CD8-positive, alpha-beta memory T cell (primary cell): ENCODE data around the gene MAP7D1. TPM values are rescaled to one million over a fixed set of nuclear protein-coding genes. Genes with fewer than 3 reads are reported as not detected.

Experiments used
- CTCF ChIA-PET: fragments of 350-600 bp; sonication (Branson Sonifier 250); formaldehyde crosslinking; loops from one replicate; lab custom pipeline; 2021; ENCODE audit warnings: antibody characterized with exemption; lab: Charles Lee
- POLR2A ChIA-PET: fragments of 350-600 bp; sonication (Branson Sonifier 250); formaldehyde crosslinking; loops from one replicate; lab custom pipeline; 2021; ENCODE audit warnings: antibody characterized with exemption; lab: Charles Lee
- DNase-seq, 5 donors: peaks; one replicate each; pipeline versions ENCODE4 v3.0.0 to v3.0.0-alpha.2; 2020 to 2022; ENCODE audit warnings: mixed read lengths in 1 of 5
- H3K27ac ChIP-seq: one replicate; pipeline ENCODE4 v1.7.0; 2013; ENCODE audit warnings: low read depth, mild to moderate bottlenecking, low read length, moderate library complexity
- H3K27me3 ChIP-seq: 2 replicates; pipeline ENCODE4 v1.7.0; 2013; ENCODE audit warnings: low read length, mild to moderate bottlenecking; ENCODE audit not compliant: insufficient read depth, poor library complexity, severe bottlenecking
- H3K36me3 ChIP-seq: 2 replicates; pipeline ENCODE4 v1.7.0; 2013; ENCODE audit warnings: mild to moderate bottlenecking, low read length, moderate library complexity; ENCODE audit not compliant: insufficient read depth
- H3K4me1 ChIP-seq: 2 replicates; pipeline ENCODE4 v1.7.0; 2013; ENCODE audit warnings: mild to moderate bottlenecking, low read length, moderate library complexity; ENCODE audit not compliant: insufficient read depth
- H3K4me3 ChIP-seq: 2 replicates; pipeline ENCODE4 v1.7.0; 2013; ENCODE audit warnings: mild to moderate bottlenecking, low read length
- H3K9me3 ChIP-seq: 2 replicates; pipeline ENCODE4 v1.7.0; 2013; ENCODE audit warnings: mild to moderate bottlenecking, low read length
- H3K27ac Mint-ChIP-seq, 8 donors: one replicate each; pipeline ENCODE4 v1.8.0; 2020 to 2021; ENCODE audit warnings: mixed read lengths in 8 of 8, mild to moderate bottlenecking in 6 of 8, inconsistent platforms in 3 of 8, moderate library complexity in 3 of 8
- H3K27me3 Mint-ChIP-seq, 2 donors: one replicate each; pipeline ENCODE4 v1.8.0; 2020 to 2021; ENCODE audit warnings: mixed read lengths in 2 of 2, mild to moderate bottlenecking in 1 of 2, moderate library complexity in 1 of 2
- H3K36me3 Mint-ChIP-seq, 3 donors: one replicate each; pipeline ENCODE4 v1.8.0; 2020 to 2021; ENCODE audit warnings: mixed read lengths in 3 of 3, inconsistent platforms in 1 of 3, mild to moderate bottlenecking in 1 of 3
- H3K4me1 Mint-ChIP-seq, 3 donors: one replicate each; pipeline ENCODE4 v1.8.0; 2020 to 2021; ENCODE audit warnings: mixed read lengths in 3 of 3, inconsistent platforms in 1 of 3, mild to moderate bottlenecking in 1 of 3
- H3K4me3 Mint-ChIP-seq, 7 donors: one replicate each; pipeline ENCODE4 v1.8.0; 2020 to 2021; ENCODE audit warnings: mixed read lengths in 7 of 7, mild to moderate bottlenecking in 6 of 7, moderate library complexity in 4 of 7, inconsistent platforms in 2 of 7
- H3K9me3 Mint-ChIP-seq, 5 donors: one replicate each; pipeline ENCODE4 v1.8.0; 2020 to 2022; ENCODE audit warnings: mixed read lengths in 5 of 5, mild to moderate bottlenecking in 3 of 5, moderate library complexity in 2 of 5, inconsistent platforms in 1 of 5
- polyA plus RNA-seq: library from polyadenylated mRNA; unstranded; fragments of 300-500 nt; fragmentation: Illumina TruSeq; gene quantifications from one replicate; pipeline ENCODE4 v1.2.3, GENCODE V29; 2021
- total RNA-seq, 2 experiments: library from RNA; stranded (reverse); gene quantifications; one replicate each; pipeline ENCODE4 v1.2.3, GENCODE V29; 2021

MAP7D1 gene
- total and polyA plus RNA-seq, 3 experiments from 2014 or later, result 55.4 to 185 (median 183) TPM

DNA sequence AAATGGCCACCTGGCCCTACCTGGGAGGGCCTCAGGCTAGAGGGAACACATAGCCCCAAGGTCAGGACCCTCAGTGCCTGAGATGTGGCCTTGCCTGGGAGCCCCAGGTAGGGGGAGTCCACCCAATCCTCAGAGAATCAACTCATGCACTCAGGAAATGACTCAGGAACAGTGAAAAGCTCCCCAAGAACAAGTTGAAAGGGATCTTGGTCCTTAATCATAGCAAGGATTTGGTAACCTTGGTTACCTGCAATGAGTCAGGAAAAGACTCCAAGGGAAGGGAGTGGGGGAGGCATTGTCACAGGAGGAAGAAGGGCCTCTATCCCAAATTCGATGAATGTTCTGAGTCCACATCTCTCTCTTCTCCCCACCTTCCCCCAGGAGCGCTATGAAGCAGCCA lies 17.0 kb downstream of the MAP7D1 start:
- H3K36me3 ChIP-seq, result peaks cover 60% of the 10 kb centered on the region
- no peak overlapping the region for H3K27ac ChIP-seq
- CTCF ChIA-PET, result interaction anchor here (1.0 to 15.1 kb wide), 3 partner anchors 14 to 23 kb away, joined by 4 to 113 read pairs (median 6); partner anchors contain the start of gene TRAPPC3
- peaks cover 5 to 81% (median 6%) of the 10 kb centered on the region in 3 donors for H3K36me3 Mint-ChIP-seq
- no peak overlapping the region for H3K4me3 Mint-ChIP-seq
- H3K4me1 Mint-ChIP-seq, result peaks cover 17 to 31% (median 23%) of the 10 kb centered on the region in 3 donors
- no peaks in the 10 kb centered on the region for H3K27me3 ChIP-seq
- no peaks in the 10 kb centered on the region for H3K9me3 ChIP-seq
- H3K27me3 Mint-ChIP-seq, result no peaks in the 10 kb centered on the region
- H3K4me3 ChIP-seq, result no peak overlapping the region
- no peak for DNase-seq
- H3K9me3 Mint-ChIP-seq, result no peaks in the 10 kb centered on the region
- no peaks in the 10 kb centered on the region for H3K4me1 ChIP-seq
- H3K27ac Mint-ChIP-seq, result peak overlapping the region in 6 of 8 donors; percentile 9 to 56 (median 45)
- POLR2A ChIA-PET, result no interaction called here

DNA sequence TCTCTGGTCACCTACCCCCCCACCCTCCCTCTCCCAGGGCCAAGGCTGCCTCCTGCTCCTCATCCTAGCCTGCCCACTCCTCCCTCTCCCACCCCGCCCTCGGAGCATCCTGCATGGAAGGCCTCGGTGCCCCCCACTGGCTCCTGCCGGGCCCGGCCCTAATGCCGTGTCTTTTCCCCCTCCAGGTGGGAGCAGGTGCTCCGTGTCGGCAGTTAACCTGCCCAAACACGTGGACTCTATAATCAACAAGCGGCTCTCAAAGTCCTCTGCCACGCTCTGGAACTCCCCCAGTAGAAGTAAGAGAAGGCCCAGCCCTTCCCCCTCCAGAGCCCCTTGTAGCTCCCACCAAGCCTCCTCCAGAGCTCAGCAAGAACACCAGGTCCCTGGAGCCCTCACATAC lies 18.8 kb downstream of the MAP7D1 start:
- Histone ChIP-seq H3K4me1 (no peaks in the 10 kb centered on the region), H3K9me3 (no peaks in the 10 kb centered on the region), H3K27ac (no peak overlapping the region), H3K27me3 (no peaks in the 10 kb centered on the region), H3K36me3 (peaks cover 68% of the 10 kb centered on the region), H3K4me3 (no peak overlapping the region)
- Mint-ChIP-seq H3K27me3 (no peaks in the 10 kb centered on the region), H3K27ac (peak overlapping the region in 3 of 8 donors; percentile 42 to 87 (median 64)), H3K36me3 (peaks cover 5 to 89% (median 6%) of the 10 kb centered on the region in 3 donors), H3K4me1 (peaks cover 11 to 21% (median 17%) of the 10 kb centered on the region in 3 donors), H3K9me3 (no peaks in the 10 kb centered on the region), H3K4me3 (no peak overlapping the region)
- no peak for DNase-seq
- ChIA-PET POLR2A (no interaction called here), CTCF (interaction anchor here (1.7 kb wide), 1 partner anchor 25 kb away, joined by 4 read pairs; no protein-coding TSS in a partner anchor)

DNA sequence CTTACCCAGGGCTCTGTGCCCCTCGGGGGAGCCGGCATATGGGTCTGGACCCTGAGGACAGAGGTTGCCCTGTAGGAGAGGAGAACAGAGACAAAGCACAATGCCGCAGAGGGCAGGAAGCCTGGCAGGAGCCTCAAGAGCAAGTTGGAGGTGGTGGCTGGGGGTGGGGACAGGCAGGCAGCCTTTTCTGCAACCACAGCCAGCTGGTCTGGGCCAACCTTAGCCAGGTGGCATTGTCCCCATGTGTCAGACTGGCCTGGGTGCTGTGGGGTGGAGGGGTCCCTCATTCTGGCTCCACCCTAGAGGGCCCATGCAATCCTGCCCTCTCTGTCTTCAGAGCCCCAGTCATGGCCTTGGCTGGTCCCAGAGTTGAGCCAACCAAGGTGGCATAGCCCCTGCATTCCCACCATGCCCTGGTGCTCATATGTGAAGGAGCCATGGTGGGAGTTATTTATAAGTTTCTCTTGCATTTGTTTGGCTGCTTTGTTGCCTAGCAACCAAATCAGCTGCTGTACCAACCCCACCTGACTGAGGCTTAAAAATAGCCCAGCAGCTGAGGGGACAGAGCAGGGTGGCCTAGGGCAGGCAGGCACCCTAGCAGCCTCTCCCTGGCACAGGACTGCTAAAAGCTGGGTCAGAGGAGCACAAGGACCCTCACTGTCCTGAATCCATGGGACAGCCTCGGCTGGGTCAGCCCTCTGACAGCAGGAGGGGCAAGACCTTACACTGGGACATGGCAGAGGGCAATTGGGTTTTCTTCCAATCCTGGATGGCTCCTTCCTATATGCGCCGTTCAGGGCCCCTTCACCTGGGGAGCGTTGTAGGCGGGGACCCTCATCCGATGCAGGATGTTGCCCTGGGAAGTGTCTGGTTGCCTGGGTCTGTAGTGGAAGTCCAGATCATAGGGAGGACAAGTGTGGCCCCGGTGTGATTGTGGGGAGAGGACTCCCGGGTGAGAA lies 19.5 kb downstream of the MAP7D1 start:
- ChIA-PET POLR2A (no interaction called here), CTCF (no interaction called here)
- H3K4me3 ChIP-seq, result no peak overlapping the region
- H3K9me3 ChIP-seq, result no peaks in the 10 kb centered on the region
- Mint-ChIP-seq H3K27ac (peak overlapping the region in 4 of 8 donors; percentile 42 to 86 (median 66)), H3K4me3 (no peak overlapping the region), H3K36me3 (peaks cover 5 to 89% (median 6%) of the 10 kb centered on the region in 3 donors), H3K9me3 (no peaks in the 10 kb centered on the region), H3K4me1 (peaks cover 7 to 21% (median 14%) of the 10 kb centered on the region in 3 donors), H3K27me3 (no peaks in the 10 kb centered on the region)
- H3K27me3 ChIP-seq, result no peaks in the 10 kb centered on the region
- H3K36me3 ChIP-seq, result peaks cover 71% of the 10 kb centered on the region
- H3K4me1 ChIP-seq, result no peaks in the 10 kb centered on the region
- no peak for DNase-seq
- no peak overlapping the region for H3K27ac ChIP-seq

DNA sequence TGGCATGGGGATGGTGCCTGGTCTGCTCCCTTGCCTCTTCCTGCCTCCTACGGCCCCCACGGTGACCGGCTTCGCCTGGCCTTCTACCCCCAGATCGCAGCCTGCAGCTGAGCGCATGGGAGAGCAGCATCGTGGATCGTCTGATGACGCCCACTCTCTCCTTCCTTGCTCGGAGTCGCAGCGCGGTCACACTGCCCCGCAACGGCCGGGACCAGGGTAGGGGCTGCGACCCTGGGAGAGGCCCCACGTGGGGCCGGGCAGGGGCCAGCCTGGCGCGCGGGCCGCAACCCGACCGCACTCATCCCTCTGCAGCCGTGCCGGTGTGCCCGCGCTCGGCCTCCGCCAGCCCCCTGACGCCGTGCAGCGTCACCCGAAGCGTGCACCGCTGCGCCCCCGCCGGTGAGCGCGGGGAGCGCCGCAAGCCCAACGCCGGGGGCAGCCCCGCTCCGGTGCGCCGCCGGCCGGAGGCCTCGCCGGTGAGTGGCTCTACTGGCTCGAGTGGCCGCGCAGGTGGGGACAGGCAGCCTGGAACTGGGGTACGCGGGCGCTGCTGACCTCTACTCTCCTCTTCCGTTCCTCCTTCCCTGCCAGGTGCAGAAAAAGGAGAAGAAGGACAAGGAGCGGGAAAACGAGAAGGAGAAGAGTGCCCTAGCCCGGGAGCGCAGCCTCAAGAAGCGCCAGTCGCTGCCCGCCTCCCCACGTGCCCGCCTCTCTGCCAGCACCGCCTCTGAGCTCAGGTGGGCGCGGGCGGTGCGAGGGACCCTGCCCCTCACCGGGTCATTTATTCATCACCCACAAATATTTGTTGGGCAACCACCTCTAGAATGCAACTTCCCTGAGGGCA lies 20.4 kb downstream of the MAP7D1 start:
- H3K27me3 Mint-ChIP-seq, result no peaks in the 10 kb centered on the region
- Histone ChIP-seq H3K4me1 (no peaks in the 10 kb centered on the region), H3K27ac (no peak overlapping the region), H3K4me3 (no peak overlapping the region), H3K9me3 (no peaks in the 10 kb centered on the region), H3K36me3 (peaks cover 63% of the 10 kb centered on the region), H3K27me3 (no peaks in the 10 kb centered on the region)
- ChIA-PET CTCF (no interaction called here), POLR2A (no interaction called here)
- peaks cover 5 to 88% (median 12%) of the 10 kb centered on the region in 3 donors for H3K36me3 Mint-ChIP-seq
- peaks cover 7 to 18% (median 10%) of the 10 kb centered on the region in 3 donors for H3K4me1 Mint-ChIP-seq
- peak overlapping the region in 1 of 8 donors; percentile 86 for H3K27ac Mint-ChIP-seq
- no peaks in the 10 kb centered on the region for H3K9me3 Mint-ChIP-seq
- DNase-seq, result no peak
- no peak overlapping the region for H3K4me3 Mint-ChIP-seq

DNA sequence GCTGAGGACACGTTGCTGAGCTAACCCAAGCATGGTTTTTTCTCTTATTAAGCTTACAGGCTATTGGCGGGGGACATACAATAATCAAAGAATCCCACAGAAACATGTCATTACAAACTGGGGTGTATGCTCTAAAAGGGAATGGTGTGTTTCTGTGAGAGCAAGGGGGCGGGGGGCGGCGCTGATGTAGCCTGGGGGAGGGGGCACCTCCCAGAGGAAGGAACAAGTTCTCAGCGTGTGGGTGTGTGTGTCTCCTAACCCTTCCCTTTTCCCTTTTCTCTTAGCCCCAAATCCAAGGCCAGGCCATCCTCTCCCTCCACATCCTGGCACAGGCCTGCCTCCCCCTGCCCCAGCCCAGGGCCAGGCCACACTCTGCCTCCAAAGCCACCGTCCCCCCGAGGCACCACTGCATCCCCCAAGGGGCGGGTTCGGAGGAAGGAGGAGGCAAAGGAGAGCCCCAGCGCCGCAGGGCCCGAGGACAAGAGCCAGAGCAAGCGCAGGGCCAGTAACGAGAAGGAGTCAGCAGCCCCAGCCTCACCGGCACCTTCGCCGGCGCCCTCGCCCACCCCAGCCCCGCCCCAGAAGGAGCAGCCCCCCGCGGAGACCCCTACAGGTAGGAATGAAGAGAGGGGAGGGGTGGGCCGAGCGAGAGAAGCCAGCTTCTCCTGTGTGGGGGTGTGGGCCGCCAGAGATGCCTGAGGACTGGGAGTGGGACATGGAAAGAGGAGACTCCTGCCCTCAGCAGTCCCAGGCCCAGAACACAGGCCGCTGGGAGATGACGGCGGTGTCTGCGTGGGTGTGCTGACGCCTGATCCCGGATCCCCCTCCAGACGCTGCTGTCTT lies 21.9 kb downstream of the MAP7D1 start:
- H3K4me3 Mint-ChIP-seq, result no peak overlapping the region
- Histone ChIP-seq H3K4me3 (no peak overlapping the region), H3K4me1 (no peaks in the 10 kb centered on the region), H3K9me3 (no peaks in the 10 kb centered on the region), H3K27ac (no peak overlapping the region), H3K36me3 (peaks cover 51% of the 10 kb centered on the region), H3K27me3 (no peaks in the 10 kb centered on the region)
- no peaks in the 10 kb centered on the region for H3K9me3 Mint-ChIP-seq
- CTCF ChIA-PET, result interaction anchor here (2.0 kb wide), 1 partner anchor 10 kb away, joined by 7 read pairs; no protein-coding TSS in a partner anchor
- H3K36me3 Mint-ChIP-seq, result peaks cover 5 to 82% (median 12%) of the 10 kb centered on the region in 3 donors
- peaks cover 7 to 14% (median 9%) of the 10 kb centered on the region in 3 donors for H3K4me1 Mint-ChIP-seq
- H3K27ac Mint-ChIP-seq, result no peak overlapping the region
- DNase-seq, result no peak
- H3K27me3 Mint-ChIP-seq, result no peaks in the 10 kb centered on the region
- POLR2A ChIA-PET, result no interaction called here

DNA sequence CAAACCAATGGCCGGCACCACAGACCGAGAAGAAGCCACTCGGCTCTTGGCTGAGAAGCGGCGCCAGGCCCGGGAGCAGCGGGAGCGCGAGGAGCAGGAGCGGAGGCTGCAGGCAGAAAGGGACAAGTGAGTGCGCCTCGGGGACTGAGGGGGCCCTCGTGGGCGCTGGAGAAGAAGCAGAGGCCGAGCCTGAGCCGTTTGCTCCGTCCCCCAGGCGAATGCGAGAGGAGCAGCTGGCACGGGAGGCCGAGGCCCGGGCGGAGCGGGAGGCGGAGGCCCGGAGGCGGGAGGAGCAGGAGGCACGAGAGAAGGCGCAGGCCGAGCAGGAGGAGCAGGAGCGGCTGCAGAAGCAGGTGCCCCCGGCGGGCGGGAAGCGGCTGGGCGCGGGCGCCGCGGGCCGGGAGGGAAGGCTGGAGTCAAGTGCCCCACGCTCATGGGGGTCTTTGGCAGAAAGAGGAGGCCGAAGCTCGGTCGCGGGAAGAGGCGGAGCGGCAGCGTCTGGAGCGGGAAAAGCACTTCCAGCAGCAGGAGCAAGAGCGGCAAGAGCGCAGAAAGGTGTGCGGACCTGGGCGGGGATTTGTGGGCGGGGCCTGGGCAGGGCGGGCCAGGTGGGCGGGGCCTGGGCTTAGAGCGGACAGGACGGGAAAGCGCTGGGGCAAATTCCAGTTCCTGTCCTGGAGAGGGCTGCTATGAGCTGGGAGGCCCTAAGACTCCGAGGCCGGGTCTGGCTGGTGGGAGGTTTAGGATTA lies 22.7 kb downstream of the MAP7D1 start:
- no peak for DNase-seq
- Mint-ChIP-seq H3K4me1 (peaks cover 10 to 17% (median 10%) of the 10 kb centered on the region in 3 donors), H3K36me3 (peaks cover 4 to 74% (median 9%) of the 10 kb centered on the region in 3 donors), H3K27me3 (no peaks in the 10 kb centered on the region), H3K4me3 (no peak overlapping the region), H3K9me3 (no peaks in the 10 kb centered on the region), H3K27ac (no peak overlapping the region)
- no peak overlapping the region for H3K27ac ChIP-seq
- ChIA-PET CTCF (interaction anchor here (2.0 kb wide), 1 partner anchor 10 kb away, joined by 7 read pairs; no protein-coding TSS in a partner anchor), POLR2A (no interaction called here)
- H3K36me3 ChIP-seq, result peaks cover 43% of the 10 kb centered on the region
- no peaks in the 10 kb centered on the region for H3K4me1 ChIP-seq
- H3K4me3 ChIP-seq, result no peak overlapping the region
- H3K9me3 ChIP-seq, result no peaks in the 10 kb centered on the region
- H3K27me3 ChIP-seq, result no peaks in the 10 kb centered on the region

DNA sequence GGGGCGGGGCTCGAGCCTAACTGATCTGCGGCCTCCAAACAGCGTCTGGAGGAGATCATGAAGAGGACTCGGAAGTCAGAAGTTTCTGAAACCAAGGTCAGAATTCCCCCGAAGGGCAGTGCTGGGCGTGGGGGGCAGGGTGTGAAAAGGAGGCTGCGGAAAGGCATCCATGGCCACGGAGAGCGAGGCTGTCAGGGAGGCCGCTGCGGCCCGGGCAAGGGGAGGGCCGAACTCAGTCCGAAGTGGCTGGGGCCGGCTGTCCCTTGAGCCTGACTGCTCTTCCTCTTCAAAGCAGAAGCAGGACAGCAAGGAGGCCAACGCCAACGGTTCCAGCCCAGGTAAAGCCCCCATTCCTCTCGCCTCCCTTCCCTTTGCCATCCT lies 23.2 kb downstream of the MAP7D1 start:
- Mint-ChIP-seq H3K27ac (no peak overlapping the region), H3K9me3 (no peaks in the 10 kb centered on the region), H3K4me1 (peaks cover 5 to 11% (median 7%) of the 10 kb centered on the region in 3 donors), H3K27me3 (no peaks in the 10 kb centered on the region), H3K4me3 (no peak overlapping the region), H3K36me3 (peaks cover 0 to 68% (median 6%) of the 10 kb centered on the region in 3 donors)
- Histone ChIP-seq H3K4me1 (no peaks in the 10 kb centered on the region), H3K27ac (no peak overlapping the region), H3K27me3 (no peaks in the 10 kb centered on the region), H3K4me3 (no peak overlapping the region), H3K36me3 (peaks cover 37% of the 10 kb centered on the region), H3K9me3 (no peaks in the 10 kb centered on the region)
- ChIA-PET POLR2A (no interaction called here), CTCF (interaction anchor here (2.0 kb wide), 1 partner anchor 9 kb away, joined by 7 read pairs; no protein-coding TSS in a partner anchor)
- no peak for DNase-seq
